Loucy (cell line): ENCODE data around the gene BLTP3B.

Experiments
- H2AFZ ChIP-seq: fragments of 200-600 bp; sonication (generic); 2 replicates; pipeline ENCODE4 v1.6.0; 2016; ENCODE audit warnings: antibody characterized with exemption, mild to moderate bottlenecking, low read length, moderate library complexity
- H3F3A ChIP-seq: fragments of 200-600 bp; 2 replicates; pipeline ENCODE4 v1.6.0; 2016; ENCODE audit warnings: antibody characterized with exemption, low read depth, mild to moderate bottlenecking
- H3K27me3 ChIP-seq: fragments of 200-600 bp; sonication (generic); 2 replicates; pipeline ENCODE4 v1.6.1; 2014; ENCODE audit warnings: low read length, mild to moderate bottlenecking; ENCODE audit not compliant: insufficient read depth, poor library complexity, severe bottlenecking
- H3K36me3 ChIP-seq: fragments of 200-600 bp; sonication (generic); 2 replicates; pipeline ENCODE4 v1.6.1; 2016; ENCODE audit warnings: low read length; ENCODE audit not compliant: insufficient read depth
- H3K4me1 ChIP-seq: fragments of 200-600 bp; sonication (generic); 2 replicates; pipeline ENCODE4 v1.5.1; 2014; ENCODE audit warnings: low read length, mild to moderate bottlenecking; ENCODE audit not compliant: insufficient read depth, poor library complexity, severe bottlenecking
- H3K4me2 ChIP-seq: fragments of 200-600 bp; sonication (generic); 2 replicates; pipeline ENCODE4 v1.6.0; 2014; ENCODE audit warnings: antibody characterized with exemption, low read length, low read depth, mild to moderate bottlenecking; ENCODE audit not compliant: poor library complexity, severe bottlenecking
- H3K4me3 ChIP-seq: fragments of 200-600 bp; sonication (generic); 2 replicates; pipeline ENCODE4 v1.5.1; 2014; ENCODE audit warnings: low read length, mild to moderate bottlenecking, mixed read lengths; ENCODE audit not compliant: poor library complexity, severe bottlenecking
- H3K79me2 ChIP-seq: fragments of 200-600 bp; sonication (generic); 2 replicates; pipeline ENCODE4 v1.6.1; 2014; ENCODE audit warnings: low read length; ENCODE audit not compliant: insufficient read depth
- H3K9ac ChIP-seq: fragments of 200-600 bp; sonication (generic); 2 replicates; pipeline ENCODE4 v1.6.0; 2014; ENCODE audit warnings: mild to moderate bottlenecking, low read depth, low read length, moderate library complexity; ENCODE audit not compliant: poor library complexity, severe bottlenecking
- H3K9me2 ChIP-seq: fragments of 200-600 bp; sonication (generic); replicated peaks from 2 replicates; pipeline ENCODE4 v1.6.1; 2016; ENCODE audit warnings: low read depth, low read length, mixed read lengths
- H3K9me3 ChIP-seq: fragments of 200-600 bp; sonication (generic); 2 replicates; pipeline ENCODE4 v1.6.1; 2014; ENCODE audit warnings: mild to moderate bottlenecking, antibody characterized with exemption, low read length, low read depth; ENCODE audit not compliant: insufficient read depth
- H4K20me1 ChIP-seq: fragments of 200-600 bp; sonication (generic); 2 replicates; pipeline ENCODE4 v1.6.0; 2014; ENCODE audit warnings: antibody characterized with exemption, low read length, mild to moderate bottlenecking; ENCODE audit not compliant: insufficient read depth, poor library complexity, severe bottlenecking
- CTCF ChIP-seq: fragments of 200-600 bp; sonication (generic); conservative IDR thresholded peaks from 2 replicates; pipeline ENCODE4 v1.5.1; 2014; ENCODE audit warnings: mild to moderate bottlenecking, antibody characterized with exemption, low read length
- EZH2phosphoT487 ChIP-seq: fragments of 200-600 bp; IDR thresholded peaks from 2 replicates; pipeline ENCODE4 v1.6.1; 2018; ENCODE audit warnings: antibody characterized with exemption, mild to moderate bottlenecking, moderate library complexity, borderline replicate concordance

The BLTP3B gene

GRCh38 chr12:100153131-100153530 lies 10.5 kb upstream of the BLTP3B start:
- Histone ChIP-seq H3K4me3 (no peak overlapping the region), H3K27me3 (no peaks in the 10 kb centered on the region), H3F3A (no peaks in the 10 kb centered on the region), H4K20me1 (no peaks in the 10 kb centered on the region), H3K9me2 (no peaks in the 10 kb centered on the region), H2AFZ (no peak overlapping the region), H3K79me2 (no peaks in the 10 kb centered on the region), H3K9ac (no peak overlapping the region), H3K4me2 (no peak overlapping the region), H3K9me3 (no peaks in the 10 kb centered on the region), H3K36me3 (no peaks in the 10 kb centered on the region), H3K4me1 (no peaks in the 10 kb centered on the region)
- no peak for TF ChIP-seq EZH2phosphoT487

GRCh38 chr12:100151769-100152168 lies 9.1 kb upstream of the BLTP3B start:
- Histone ChIP-seq H3K4me2 (no peak overlapping the region), H3K36me3 (no peaks in the 10 kb centered on the region), H3K4me3 (no peak overlapping the region), H3K4me1 (no peaks in the 10 kb centered on the region), H3K27me3 (no peaks in the 10 kb centered on the region), H4K20me1 (no peaks in the 10 kb centered on the region), H3K79me2 (no peaks in the 10 kb centered on the region), H3K9me2 (no peaks in the 10 kb centered on the region), H3K9ac (no peak overlapping the region), H3K9me3 (no peaks in the 10 kb centered on the region), H2AFZ (no peak overlapping the region), H3F3A (no peaks in the 10 kb centered on the region)
- TF ChIP-seq CTCF (no peak), EZH2phosphoT487 (no peak)

GRCh38 chr12:100146252-100146651 lies 3.6 kb upstream of the BLTP3B start:
- Histone ChIP-seq H3K27me3 (no peaks in the 10 kb centered on the region), H3K79me2 (peaks cover 13% of the 10 kb centered on the region), H3K9me2 (no peaks in the 10 kb centered on the region), H3F3A (no peaks in the 10 kb centered on the region), H4K20me1 (no peaks in the 10 kb centered on the region), H2AFZ (no peak overlapping the region), H3K36me3 (no peaks in the 10 kb centered on the region), H3K4me2 (no peak overlapping the region), H3K9me3 (no peaks in the 10 kb centered on the region), H3K4me1 (peaks cover 11% of the 10 kb centered on the region), H3K4me3 (no peak overlapping the region), H3K9ac (no peak overlapping the region)
- no peak for TF ChIP-seq CTCF
- TF ChIP-seq EZH2phosphoT487, result no peak

GRCh38 chr12:100145643-100146042 lies 3.0 kb upstream of the BLTP3B start:
- H3K9ac ChIP-seq, result no peak overlapping the region
- H3K9me3 ChIP-seq, result no peaks in the 10 kb centered on the region
- H3K4me1 ChIP-seq, result peaks cover 11% of the 10 kb centered on the region
- no peaks in the 10 kb centered on the region for H3K9me2 ChIP-seq
- no peak overlapping the region for H2AFZ ChIP-seq
- TF ChIP-seq EZH2phosphoT487 (no peak), CTCF (no peak)
- H3K4me3 ChIP-seq, result no peak overlapping the region
- no peaks in the 10 kb centered on the region for H3K36me3 ChIP-seq
- H3K27me3 ChIP-seq, result no peaks in the 10 kb centered on the region
- H3K79me2 ChIP-seq, result peaks cover 18% of the 10 kb centered on the region
- H3F3A ChIP-seq, result no peaks in the 10 kb centered on the region
- no peaks in the 10 kb centered on the region for H4K20me1 ChIP-seq
- H3K4me2 ChIP-seq, result no peak overlapping the region
